K562 (cell line): ENCODE data around the gene TCHP. TPM values are rescaled to one million over a fixed set of nuclear protein-coding genes. Genes with fewer than 3 reads are reported as not detected.

Experiments
- CHCHD3 ChIP-seq: fragments of 250-450 bp; sonication (Bioruptor Pico); IDR thresholded peaks from 2 replicates; pipeline ENCODE4 v2.1.2; 2022; ENCODE audit warnings: mild to moderate bottlenecking
- DNMT1 ChIP-seq: fragments of 450-650 bp; IDR thresholded peaks from 2 replicates; pipeline ENCODE4 v1.6.1; 2016; ENCODE audit warnings: antibody characterized with exemption, mild to moderate bottlenecking
- HLTF ChIP-seq: fragments of 450-650 bp; IDR thresholded peaks from 2 replicates; pipeline ENCODE4 v1.6.1; 2016
- IFI16 ChIP-seq: fragments of 250-450 bp; sonication (Bioruptor Pico); IDR thresholded peaks from 2 replicates; pipeline ENCODE4 v2.1.2; 2022; ENCODE audit warnings: mild to moderate bottlenecking, inconsistent platforms
- NFIX ChIP-seq: fragments of 250-450 bp; sonication (Bioruptor Pico); IDR thresholded peaks from 2 replicates; pipeline ENCODE4 v1.4.0; 2020; ENCODE audit warnings: low read depth, mild to moderate bottlenecking, moderate library complexity
- NRF1 ChIP-seq, 2 experiments: fragments of 450-650 bp; IDR thresholded peaks in 1 of 2; conservative IDR thresholded peaks in 1 of 2; 2 replicates each; pipeline ENCODE4 v1.6.1; 2014; ENCODE audit warnings: mild to moderate bottlenecking in 2 of 2
- SOX6 ChIP-seq: fragments of 450-650 bp; IDR thresholded peaks from 2 replicates; pipeline ENCODE4 v1.6.1; 2014; ENCODE audit warnings: mild to moderate bottlenecking
- TAF15 ChIP-seq: fragments of 200-400 bp; formaldehyde crosslinking; IDR thresholded peaks from 2 replicates; pipeline ENCODE4 v1.6.1; 2017; ENCODE audit warnings: mild to moderate bottlenecking, low read depth, low read length, moderate library complexity
- ZBTB17 ChIP-seq: fragments of 450-650 bp; formaldehyde crosslinking; IDR thresholded peaks from 2 replicates; pipeline ENCODE4 v1.4.0; 2020; ENCODE audit warnings: mild to moderate bottlenecking
- ZC3H8 ChIP-seq: fragments of 450-650 bp; IDR thresholded peaks from 2 replicates; pipeline ENCODE4 v1.6.1; 2017
- ZNF347 ChIP-seq: fragments of 450-650 bp; formaldehyde crosslinking; IDR thresholded peaks from 2 replicates; pipeline ENCODE4 v1.4.0; 2020; ENCODE audit warnings: low read depth, mild to moderate bottlenecking, moderate library complexity
- polyA plus RNA-seq, 8 experiments: library from polyadenylated mRNA; depleted of rRNA in 4 of 8; stranded (reverse) in 5 of 8; unstranded in 3 of 8; fragments of >200 nt; fragmentation: Nextera tagmentation in 2 of 8; fragmentation: Illumina TruSeq in 1 of 8; extraction: Ambion mirVana in 2 of 8; extraction: Trizol in 1 of 8; gene quantifications; 2 replicates each; pipeline versions ENCODE4 v1.2.1 to v1.2.3, GENCODE V29; 2011 to 2014; ENCODE audit warnings: inconsistent platforms in 1 of 8, missing spikeins in 1 of 8
- total RNA-seq, 7 experiments: library from RNA; depleted of rRNA in 6 of 7; stranded (reverse); fragments of >200 nt in 6 of 7; fragmentation: Illumina TruSeq in 2 of 7; extraction: Trizol in 2 of 7; gene quantifications; 2 replicates each; pipeline versions ENCODE4 v1.2.1 to v1.2.3, GENCODE V29; 2011 to 2021; ENCODE audit warnings: low replicate concordance in 1 of 7
- TF ChIP-seq, protein P1 (sequence below): IDR thresholded peaks from 2 replicates; pipeline ENCODE4 v1.6.1; 2011; ENCODE audit not compliant: insufficient read length; ENCODE audit errors: extremely low read depth
- TF ChIP-seq, protein P2 (sequence below): sonication (generic); formaldehyde crosslinking; IDR thresholded peaks from 2 replicates; pipeline ENCODE4 v1.8.1; 2023; ENCODE audit warnings: mild to moderate bottlenecking, missing genetic modification reagents
- TF ChIP-seq, protein P3 (sequence below): IDR thresholded peaks from 2 replicates; pipeline ENCODE4 v1.6.1; 2014; ENCODE audit warnings: antibody characterized with exemption
- TF ChIP-seq, protein P4 (sequence below): fragments of 450-650 bp; conservative IDR thresholded peaks from 2 replicates; pipeline ENCODE4 v1.6.1; 2016; ENCODE audit warnings: missing genetic modification characterization, low read depth, mild to moderate bottlenecking, missing compliant biosample characterization, moderate library complexity
- TF ChIP-seq, protein P5 (sequence below): fragments of 450-650 bp; IDR thresholded peaks from 2 replicates; pipeline ENCODE4 v1.6.1; 2017; ENCODE audit warnings: antibody characterized with exemption, mild to moderate bottlenecking

TCHP gene
- total and polyA plus RNA-seq, 9 of the 15 experiments (the other 6 are each of a cell fraction or from before 2014, with no cell fraction given) = 3.4 to 30.4 (median 19.7) TPM

DNA sequence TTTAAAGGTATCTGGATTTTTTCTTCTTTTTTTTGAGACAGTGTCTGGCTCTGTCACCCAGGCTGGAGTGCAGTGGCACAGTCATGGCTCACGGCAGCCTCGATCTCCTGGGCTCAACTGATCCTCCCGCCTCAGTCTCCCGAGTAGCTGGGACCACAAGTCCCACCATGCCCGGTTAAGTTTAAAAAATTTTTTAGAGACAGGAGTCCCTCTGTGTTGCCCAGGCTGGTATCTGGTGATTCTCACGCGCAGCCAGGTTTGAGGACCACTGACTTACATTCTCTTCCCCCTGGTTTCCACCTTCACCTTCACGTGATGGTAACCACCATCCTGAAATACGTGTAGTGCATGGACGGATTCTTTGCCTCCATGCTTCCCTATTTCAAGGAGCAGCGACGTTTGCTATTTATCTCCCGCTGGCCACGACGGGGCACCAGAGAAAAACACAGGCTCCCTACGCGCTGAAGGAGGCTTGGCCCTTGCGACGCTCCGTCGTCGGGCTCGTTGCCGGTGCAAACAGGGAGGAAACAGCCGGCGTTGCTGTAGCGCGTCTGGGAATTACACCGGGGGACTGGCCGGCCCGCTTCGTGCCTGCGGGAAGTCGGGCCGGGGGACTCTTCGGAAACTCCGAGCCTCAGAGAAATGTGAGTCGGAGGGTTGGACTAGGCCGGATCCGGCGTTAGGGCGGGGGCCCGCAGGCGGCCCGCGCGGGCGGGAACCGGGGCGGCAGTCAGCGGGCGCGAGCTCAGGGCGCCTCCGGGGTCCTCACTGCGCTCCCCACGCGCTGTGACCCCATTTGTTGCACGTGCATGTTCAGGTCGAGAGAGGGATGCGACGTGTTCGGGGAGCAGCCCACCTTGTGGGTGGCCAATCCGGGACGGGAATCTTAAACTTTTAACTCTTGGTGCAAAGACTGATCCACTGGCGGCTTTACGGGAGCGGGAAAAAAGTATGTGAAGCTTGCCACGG, at the start of gene TCHP (continued):
- TF ChIP-seq NFIX (CRISPR knock-in tag) = no peak
- no peak for TF ChIP-seq DNMT1
- TF ChIP-seq ZNF347 (CRISPR knock-in tag) = no peak
- no peak for TF ChIP-seq IFI16 (CRISPR knock-in tag)
- no peak for TF ChIP-seq TAF15
- TF ChIP-seq SOX6 = peak; percentile 48; the same call in 1 of the 2 replicates
- TF ChIP-seq, protein P1, sequence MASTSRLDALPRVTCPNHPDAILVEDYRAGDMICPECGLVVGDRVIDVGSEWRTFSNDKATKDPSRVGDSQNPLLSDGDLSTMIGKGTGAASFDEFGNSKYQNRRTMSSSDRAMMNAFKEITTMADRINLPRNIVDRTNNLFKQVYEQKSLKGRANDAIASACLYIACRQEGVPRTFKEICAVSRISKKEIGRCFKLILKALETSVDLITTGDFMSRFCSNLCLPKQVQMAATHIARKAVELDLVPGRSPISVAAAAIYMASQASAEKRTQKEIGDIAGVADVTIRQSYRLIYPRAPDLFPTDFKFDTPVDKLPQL = no peak
- no peak for TF ChIP-seq CHCHD3 (CRISPR knock-in tag)
- TF ChIP-seq, protein P2, sequence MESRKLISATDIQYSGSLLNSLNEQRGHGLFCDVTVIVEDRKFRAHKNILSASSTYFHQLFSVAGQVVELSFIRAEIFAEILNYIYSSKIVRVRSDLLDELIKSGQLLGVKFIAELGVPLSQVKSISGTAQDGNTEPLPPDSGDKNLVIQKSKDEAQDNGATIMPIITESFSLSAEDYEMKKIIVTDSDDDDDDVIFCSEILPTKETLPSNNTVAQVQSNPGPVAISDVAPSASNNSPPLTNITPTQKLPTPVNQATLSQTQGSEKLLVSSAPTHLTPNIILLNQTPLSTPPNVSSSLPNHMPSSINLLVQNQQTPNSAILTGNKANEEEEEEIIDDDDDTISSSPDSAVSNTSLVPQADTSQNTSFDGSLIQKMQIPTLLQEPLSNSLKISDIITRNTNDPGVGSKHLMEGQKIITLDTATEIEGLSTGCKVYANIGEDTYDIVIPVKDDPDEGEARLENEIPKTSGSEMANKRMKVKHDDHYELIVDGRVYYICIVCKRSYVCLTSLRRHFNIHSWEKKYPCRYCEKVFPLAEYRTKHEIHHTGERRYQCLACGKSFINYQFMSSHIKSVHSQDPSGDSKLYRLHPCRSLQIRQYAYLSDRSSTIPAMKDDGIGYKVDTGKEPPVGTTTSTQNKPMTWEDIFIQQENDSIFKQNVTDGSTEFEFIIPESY (CRISPR knock-in tag) = no peak
- no peak for TF ChIP-seq ZBTB17 (CRISPR knock-in tag)
- TF ChIP-seq HLTF = 0 out of 2 replicates have a peak, but pooled peaks have one; percentile 50
- TF ChIP-seq NRF1 (conservative IDR thresholded peaks at IDR 0.05 in 1 of 2, IDR thresholded peaks at IDR 0.05 in 1 of 2) = peak in 1 of 2 experiments; percentile 42; a peak in 3 of 4 replicates
- TF ChIP-seq, protein P3, sequence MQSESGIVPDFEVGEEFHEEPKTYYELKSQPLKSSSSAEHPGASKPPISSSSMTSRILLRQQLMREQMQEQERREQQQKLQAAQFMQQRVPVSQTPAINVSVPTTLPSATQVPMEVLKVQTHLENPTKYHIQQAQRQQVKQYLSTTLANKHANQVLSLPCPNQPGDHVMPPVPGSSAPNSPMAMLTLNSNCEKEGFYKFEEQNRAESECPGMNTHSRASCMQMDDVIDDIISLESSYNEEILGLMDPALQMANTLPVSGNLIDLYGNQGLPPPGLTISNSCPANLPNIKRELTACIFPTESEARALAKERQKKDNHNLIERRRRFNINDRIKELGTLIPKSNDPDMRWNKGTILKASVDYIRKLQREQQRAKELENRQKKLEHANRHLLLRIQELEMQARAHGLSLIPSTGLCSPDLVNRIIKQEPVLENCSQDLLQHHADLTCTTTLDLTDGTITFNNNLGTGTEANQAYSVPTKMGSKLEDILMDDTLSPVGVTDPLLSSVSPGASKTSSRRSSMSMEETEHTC = no peak
- TF ChIP-seq, protein P4, sequence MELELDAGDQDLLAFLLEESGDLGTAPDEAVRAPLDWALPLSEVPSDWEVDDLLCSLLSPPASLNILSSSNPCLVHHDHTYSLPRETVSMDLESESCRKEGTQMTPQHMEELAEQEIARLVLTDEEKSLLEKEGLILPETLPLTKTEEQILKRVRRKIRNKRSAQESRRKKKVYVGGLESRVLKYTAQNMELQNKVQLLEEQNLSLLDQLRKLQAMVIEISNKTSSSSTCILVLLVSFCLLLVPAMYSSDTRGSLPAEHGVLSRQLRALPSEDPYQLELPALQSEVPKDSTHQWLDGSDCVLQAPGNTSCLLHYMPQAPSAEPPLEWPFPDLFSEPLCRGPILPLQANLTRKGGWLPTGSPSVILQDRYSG (tag) = no peak
- TF ChIP-seq, protein P5, sequence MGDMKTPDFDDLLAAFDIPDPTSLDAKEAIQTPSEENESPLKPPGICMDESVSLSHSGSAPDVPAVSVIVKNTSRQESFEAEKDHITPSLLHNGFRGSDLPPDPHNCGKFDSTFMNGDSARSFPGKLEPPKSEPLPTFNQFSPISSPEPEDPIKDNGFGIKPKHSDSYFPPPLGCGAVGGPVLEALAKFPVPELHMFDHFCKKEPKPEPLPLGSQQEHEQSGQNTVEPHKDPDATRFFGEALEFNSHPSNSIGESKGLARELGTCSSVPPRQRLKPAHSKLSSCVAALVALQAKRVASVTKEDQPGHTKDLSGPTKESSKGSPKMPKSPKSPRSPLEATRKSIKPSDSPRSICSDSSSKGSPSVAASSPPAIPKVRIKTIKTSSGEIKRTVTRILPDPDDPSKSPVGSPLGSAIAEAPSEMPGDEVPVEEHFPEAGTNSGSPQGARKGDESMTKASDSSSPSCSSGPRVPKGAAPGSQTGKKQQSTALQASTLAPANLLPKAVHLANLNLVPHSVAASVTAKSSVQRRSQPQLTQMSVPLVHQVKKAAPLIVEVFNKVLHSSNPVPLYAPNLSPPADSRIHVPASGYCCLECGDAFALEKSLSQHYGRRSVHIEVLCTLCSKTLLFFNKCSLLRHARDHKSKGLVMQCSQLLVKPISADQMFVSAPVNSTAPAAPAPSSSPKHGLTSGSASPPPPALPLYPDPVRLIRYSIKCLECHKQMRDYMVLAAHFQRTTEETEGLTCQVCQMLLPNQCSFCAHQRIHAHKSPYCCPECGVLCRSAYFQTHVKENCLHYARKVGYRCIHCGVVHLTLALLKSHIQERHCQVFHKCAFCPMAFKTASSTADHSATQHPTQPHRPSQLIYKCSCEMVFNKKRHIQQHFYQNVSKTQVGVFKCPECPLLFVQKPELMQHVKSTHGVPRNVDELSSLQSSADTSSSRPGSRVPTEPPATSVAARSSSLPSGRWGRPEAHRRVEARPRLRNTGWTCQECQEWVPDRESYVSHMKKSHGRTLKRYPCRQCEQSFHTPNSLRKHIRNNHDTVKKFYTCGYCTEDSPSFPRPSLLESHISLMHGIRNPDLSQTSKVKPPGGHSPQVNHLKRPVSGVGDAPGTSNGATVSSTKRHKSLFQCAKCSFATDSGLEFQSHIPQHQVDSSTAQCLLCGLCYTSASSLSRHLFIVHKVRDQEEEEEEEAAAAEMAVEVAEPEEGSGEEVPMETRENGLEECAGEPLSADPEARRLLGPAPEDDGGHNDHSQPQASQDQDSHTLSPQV = peak; percentile 65; the same call in 1 of the 2 replicates
- TF ChIP-seq ZC3H8 = no peak
